Measurements from ENCODE around the gene GPR153. TPM values are rescaled to one million over a fixed set of nuclear protein-coding genes. Genes with fewer than 3 reads are reported as not detected.
A peak's percentile ranks its signal among the peaks of the same experiment; 100 is the strongest.

GPR153 gene
- total and polyA plus RNA-seq, 2 of the 13 experiments (the other 11 are each of a cell fraction or from before 2014, with no cell fraction given) = 0.22 to 0.31 TPM

DNA sequence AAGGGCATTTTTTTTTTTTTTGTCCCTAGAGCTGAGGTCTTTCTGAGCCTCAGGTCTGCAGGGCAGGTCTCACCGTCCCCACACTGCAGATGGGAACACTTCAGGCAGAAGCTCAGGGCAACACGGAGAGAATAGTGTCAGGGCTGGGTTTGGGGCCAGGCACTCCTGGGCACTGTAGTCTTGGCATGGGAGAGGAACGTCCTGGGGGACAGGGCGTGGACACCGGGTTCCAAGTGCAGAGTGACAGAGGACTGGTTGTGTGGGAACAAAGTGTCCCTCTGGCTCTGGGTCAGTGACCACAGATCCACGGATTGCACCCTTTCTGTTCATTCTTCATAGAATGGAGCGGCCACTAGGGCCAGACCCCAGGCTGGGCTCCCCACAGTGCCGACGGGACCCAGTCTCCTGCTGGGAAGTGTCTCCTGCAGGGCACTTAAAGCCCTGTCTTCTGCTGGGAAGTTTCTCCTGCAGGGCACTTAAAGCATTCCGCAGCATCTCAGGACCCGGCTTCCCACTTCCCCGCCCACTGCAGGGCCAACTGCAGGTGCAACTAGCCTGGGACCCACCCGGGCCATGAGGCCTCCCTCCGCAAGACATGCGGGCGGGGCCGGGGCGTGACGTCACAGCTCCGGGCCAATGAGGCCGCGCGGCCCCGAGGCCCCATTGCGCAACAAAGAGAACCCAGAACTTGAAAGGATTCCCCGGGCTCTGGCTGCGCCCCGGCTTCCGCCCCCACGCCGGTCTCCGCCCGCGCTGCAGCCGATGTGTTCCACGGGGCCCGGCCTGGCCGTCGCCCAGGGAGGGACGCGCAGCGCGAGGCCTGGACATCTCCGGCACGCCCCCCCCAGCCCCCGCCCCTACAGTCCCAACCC is 1.2 kb downstream of the GPR153 start (continued):
- TF ChIP-seq ZNF660 (CRISPR knock-in tag; IDR thresholded peaks at IDR 0.05; ENCODE audit: borderline replicate concordance, low read depth) = no peak
- peak; percentile 73 for TF ChIP-seq ZBTB21 (CRISPR knock-in tag; IDR thresholded peaks at IDR 0.05)
- TF ChIP-seq ZNF737 (CRISPR knock-in tag; IDR thresholded peaks at IDR 0.05; ENCODE audit: borderline replicate concordance) = no peak
- TF ChIP-seq ZNF20 (CRISPR knock-in tag; IDR thresholded peaks at IDR 0.05) = no peak
- TF ChIP-seq ISL2 (CRISPR knock-in tag; IDR thresholded peaks at IDR 0.05) = 0 out of 2 replicates have a peak, but pooled peaks have one; percentile 18
- 0 out of 2 replicates have a peak, but pooled peaks have one; percentile 24 for TF ChIP-seq ZFX (CRISPR knock-in tag; IDR thresholded peaks at IDR 0.05; ENCODE audit: low read depth)
- no peak for TF ChIP-seq AKAP8 (CRISPR knock-in tag; IDR thresholded peaks at IDR 0.05)
- TF ChIP-seq NCOA2 (CRISPR knock-in tag; IDR thresholded peaks at IDR 0.05) = no peak
- TF ChIP-seq HDAC1 (CRISPR knock-in tag; IDR thresholded peaks at IDR 0.05) = no peak
- TF ChIP-seq CHCHD3 (CRISPR knock-in tag; IDR thresholded peaks at IDR 0.05) = no peak
- TF ChIP-seq MBD4 (IDR thresholded peaks at IDR 0.05; ENCODE audit: borderline replicate concordance, low read length) = no peak
- no peak for TF ChIP-seq HMG20B (CRISPR knock-in tag; conservative IDR thresholded peaks at IDR 0.05)
- TF ChIP-seq CEBPB (IDR thresholded peaks at IDR 0.05; ENCODE audit: borderline replicate concordance, low read depth, low read length) = peak; percentile 99
- no peak for TF ChIP-seq ZNF83 (CRISPR knock-in tag; IDR thresholded peaks at IDR 0.05; ENCODE audit: borderline replicate concordance)
- peak; percentile 38; the same call in 1 of the 2 replicates for TF ChIP-seq FOXK1 (CRISPR knock-in tag; IDR thresholded peaks at IDR 0.05; ENCODE audit: borderline replicate concordance, low read depth)
- no peak for TF ChIP-seq MAFK (conservative IDR thresholded peaks at IDR 0.05 in 1 of 2, IDR thresholded peaks at IDR 0.05 in 1 of 2; ENCODE audit: low read length in 2 of 2)
- TF ChIP-seq, protein P1, sequence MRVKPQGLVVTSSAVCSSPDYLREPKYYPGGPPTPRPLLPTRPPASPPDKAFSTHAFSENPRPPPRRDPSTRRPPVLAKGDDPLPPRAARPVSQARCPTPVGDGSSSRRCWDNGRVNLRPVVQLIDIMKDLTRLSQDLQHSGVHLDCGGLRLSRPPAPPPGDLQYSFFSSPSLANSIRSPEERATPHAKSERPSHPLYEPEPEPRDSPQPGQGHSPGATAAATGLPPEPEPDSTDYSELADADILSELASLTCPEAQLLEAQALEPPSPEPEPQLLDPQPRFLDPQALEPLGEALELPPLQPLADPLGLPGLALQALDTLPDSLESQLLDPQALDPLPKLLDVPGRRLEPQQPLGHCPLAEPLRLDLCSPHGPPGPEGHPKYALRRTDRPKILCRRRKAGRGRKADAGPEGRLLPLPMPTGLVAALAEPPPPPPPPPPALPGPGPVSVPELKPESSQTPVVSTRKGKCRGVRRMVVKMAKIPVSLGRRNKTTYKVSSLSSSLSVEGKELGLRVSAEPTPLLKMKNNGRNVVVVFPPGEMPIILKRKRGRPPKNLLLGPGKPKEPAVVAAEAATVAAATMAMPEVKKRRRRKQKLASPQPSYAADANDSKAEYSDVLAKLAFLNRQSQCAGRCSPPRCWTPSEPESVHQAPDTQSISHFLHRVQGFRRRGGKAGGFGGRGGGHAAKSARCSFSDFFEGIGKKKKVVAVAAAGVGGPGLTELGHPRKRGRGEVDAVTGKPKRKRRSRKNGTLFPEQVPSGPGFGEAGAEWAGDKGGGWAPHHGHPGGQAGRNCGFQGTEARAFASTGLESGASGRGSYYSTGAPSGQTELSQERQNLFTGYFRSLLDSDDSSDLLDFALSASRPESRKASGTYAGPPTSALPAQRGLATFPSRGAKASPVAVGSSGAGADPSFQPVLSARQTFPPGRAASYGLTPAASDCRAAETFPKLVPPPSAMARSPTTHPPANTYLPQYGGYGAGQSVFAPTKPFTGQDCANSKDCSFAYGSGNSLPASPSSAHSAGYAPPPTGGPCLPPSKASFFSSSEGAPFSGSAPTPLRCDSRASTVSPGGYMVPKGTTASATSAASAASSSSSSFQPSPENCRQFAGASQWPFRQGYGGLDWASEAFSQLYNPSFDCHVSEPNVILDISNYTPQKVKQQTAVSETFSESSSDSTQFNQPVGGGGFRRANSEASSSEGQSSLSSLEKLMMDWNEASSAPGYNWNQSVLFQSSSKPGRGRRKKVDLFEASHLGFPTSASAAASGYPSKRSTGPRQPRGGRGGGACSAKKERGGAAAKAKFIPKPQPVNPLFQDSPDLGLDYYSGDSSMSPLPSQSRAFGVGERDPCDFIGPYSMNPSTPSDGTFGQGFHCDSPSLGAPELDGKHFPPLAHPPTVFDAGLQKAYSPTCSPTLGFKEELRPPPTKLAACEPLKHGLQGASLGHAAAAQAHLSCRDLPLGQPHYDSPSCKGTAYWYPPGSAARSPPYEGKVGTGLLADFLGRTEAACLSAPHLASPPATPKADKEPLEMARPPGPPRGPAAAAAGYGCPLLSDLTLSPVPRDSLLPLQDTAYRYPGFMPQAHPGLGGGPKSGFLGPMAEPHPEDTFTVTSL (CRISPR knock-in tag; IDR thresholded peaks at IDR 0.05; ENCODE audit: borderline replicate concordance) = no peak
- no peak for TF ChIP-seq CBX2 (IDR thresholded peaks at IDR 0.05; ENCODE audit: low read depth, low read length)
- no peak for TF ChIP-seq CBX2 (CRISPR knock-in tag; IDR thresholded peaks at IDR 0.05; ENCODE audit: low read depth)
- TF ChIP-seq, protein P2, sequence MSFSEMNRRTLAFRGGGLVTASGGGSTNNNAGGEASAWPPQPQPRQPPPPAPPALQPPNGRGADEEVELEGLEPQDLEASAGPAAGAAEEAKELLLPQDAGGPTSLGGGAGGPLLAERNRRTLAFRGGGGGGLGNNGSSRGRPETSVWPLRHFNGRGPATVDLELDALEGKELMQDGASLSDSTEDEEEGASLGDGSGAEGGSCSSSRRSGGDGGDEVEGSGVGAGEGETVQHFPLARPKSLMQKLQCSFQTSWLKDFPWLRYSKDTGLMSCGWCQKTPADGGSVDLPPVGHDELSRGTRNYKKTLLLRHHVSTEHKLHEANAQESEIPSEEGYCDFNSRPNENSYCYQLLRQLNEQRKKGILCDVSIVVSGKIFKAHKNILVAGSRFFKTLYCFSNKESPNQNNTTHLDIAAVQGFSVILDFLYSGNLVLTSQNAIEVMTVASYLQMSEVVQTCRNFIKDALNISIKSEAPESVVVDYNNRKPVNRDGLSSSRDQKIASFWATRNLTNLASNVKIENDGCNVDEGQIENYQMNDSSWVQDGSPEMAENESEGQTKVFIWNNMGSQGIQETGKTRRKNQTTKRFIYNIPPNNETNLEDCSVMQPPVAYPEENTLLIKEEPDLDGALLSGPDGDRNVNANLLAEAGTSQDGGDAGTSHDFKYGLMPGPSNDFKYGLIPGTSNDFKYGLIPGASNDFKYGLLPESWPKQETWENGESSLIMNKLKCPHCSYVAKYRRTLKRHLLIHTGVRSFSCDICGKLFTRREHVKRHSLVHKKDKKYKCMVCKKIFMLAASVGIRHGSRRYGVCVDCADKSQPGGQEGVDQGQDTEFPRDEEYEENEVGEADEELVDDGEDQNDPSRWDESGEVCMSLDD (CRISPR knock-in tag; IDR thresholded peaks at IDR 0.05; ENCODE audit: borderline replicate concordance) = peak; percentile 51; the same call in 1 of the 2 replicates
- peak; percentile 99 for TF ChIP-seq CREB1 (IDR thresholded peaks at IDR 0.05)
- peak; percentile 95 for TF ChIP-seq CREB1 (CRISPR knock-in tag; IDR thresholded peaks at IDR 0.05)
- TF ChIP-seq ZNF12 (CRISPR knock-in tag; IDR thresholded peaks at IDR 0.05) = no peak

Data from HepG2 (cell line).